Measurements from ENCODE around the gene SPDEF.

The SPDEF gene

DNA sequence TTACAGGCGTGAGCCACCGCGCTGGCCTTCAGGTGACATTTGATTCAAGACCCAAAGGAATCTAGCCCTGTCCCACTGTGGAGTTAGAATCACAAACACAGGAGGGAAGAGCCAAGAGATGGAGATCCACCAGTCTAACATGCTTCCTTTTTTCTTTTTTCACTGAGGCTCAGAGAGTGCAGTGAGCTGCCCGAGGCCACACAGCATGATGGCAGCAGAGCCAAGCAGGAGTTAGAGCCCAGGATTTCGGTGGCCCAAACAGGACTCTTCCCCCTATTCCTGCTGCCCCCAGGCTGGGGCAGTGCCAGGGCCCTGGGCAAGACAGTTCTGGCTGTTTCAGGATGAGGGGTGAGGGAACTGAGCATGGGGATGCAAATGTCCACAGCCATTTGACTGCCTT is 8.1 kb upstream of the SPDEF start:
- no peak for DNase-seq (ENCODE audit: extremely low read depth in 1 of 2, low read depth in 1 of 2)

DNA sequence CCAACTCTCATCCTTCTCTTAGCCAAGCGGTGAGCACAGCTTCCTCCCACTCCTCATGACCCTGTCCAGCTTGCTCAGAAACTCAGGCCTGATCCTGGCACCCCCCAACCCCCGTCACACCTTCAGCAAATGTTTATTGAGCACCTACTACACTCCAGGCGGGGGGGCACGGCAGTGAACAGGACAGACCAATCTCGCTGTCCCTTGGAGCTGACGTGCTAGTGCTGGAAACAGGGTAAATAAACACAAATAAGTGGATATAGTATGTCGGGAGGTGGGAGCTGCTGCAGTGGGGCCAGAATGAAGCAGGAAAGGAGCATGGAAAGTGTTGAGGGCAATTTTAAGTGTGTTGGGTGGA is 7.4 kb upstream of the SPDEF start:
- DNase-seq (ENCODE audit: extremely low read depth in 1 of 2, low read depth in 1 of 2): no peak

DNA sequence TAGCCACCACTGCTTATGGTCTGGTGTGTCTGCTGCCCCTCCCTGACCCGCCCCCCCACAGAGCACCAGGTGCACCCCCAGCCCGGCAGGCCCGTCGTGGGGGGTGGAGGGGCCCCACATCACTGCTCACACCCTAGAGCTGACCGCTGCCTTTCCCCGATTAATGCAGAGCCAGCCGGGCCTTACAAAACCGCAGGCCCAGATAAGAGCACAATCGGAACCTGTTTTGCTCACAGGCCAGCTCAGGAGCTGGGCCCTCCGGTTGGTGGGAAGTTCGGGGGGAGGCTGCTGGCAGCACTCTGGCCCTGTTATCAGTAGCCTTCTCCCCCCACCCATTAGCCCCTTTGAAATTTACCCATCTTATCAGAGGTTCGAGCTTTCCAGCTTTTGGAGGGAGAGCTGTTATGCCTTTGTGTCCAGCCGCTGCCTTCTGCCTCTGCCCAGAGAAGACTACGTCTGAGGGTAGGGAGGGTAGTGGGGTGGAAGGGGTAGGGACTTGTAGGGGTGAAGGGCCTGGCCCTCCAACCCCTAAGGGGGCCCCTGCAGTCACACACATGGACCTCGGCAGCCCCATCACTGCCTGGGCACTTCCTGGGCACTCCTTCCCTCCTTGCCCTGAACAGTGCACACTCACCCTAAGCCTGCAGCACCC is 6.9 kb upstream of the SPDEF start:
- no peak for DNase-seq (ENCODE audit: extremely low read depth in 1 of 2, low read depth in 1 of 2)

DNA sequence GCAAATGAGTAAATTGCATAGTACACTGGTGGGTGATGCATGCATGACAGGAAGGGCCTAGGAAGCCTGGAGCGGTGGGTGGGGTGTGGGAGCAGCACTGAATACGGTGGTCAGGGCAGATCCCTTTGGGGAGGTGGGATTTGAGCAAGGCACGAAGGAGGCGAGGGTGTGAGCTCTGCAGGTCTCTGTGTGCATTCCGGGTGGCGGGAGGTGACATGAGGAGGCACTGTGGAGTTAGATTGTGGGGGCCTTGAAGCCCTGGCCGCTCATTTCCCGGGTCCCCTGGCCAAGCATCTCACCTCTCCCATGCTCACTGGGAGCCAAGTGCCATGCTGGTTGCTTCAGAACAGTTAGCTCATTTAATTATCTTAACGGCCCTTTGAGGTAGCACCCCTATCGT is 6.2 kb upstream of the SPDEF start:
- no peak for DNase-seq (ENCODE audit: extremely low read depth in 1 of 2, low read depth in 1 of 2)

DNA sequence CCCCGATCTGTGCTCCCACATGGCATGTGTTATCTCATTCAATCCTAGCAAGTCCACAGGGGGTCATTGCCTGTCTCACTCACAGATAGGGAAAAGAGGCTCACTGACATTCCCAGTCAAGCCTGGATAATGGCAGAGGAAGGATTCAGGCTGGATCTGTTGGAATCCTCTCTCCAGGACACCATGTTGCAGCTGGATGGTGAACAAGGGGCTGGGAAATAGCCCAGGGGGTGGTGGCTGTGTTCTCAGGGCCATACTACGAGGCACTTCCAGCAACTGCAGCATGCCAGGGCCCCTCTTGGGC is 5.0 kb upstream of the SPDEF start:
- DNase-seq (ENCODE audit: extremely low read depth in 1 of 2, low read depth in 1 of 2): no peak

DNA sequence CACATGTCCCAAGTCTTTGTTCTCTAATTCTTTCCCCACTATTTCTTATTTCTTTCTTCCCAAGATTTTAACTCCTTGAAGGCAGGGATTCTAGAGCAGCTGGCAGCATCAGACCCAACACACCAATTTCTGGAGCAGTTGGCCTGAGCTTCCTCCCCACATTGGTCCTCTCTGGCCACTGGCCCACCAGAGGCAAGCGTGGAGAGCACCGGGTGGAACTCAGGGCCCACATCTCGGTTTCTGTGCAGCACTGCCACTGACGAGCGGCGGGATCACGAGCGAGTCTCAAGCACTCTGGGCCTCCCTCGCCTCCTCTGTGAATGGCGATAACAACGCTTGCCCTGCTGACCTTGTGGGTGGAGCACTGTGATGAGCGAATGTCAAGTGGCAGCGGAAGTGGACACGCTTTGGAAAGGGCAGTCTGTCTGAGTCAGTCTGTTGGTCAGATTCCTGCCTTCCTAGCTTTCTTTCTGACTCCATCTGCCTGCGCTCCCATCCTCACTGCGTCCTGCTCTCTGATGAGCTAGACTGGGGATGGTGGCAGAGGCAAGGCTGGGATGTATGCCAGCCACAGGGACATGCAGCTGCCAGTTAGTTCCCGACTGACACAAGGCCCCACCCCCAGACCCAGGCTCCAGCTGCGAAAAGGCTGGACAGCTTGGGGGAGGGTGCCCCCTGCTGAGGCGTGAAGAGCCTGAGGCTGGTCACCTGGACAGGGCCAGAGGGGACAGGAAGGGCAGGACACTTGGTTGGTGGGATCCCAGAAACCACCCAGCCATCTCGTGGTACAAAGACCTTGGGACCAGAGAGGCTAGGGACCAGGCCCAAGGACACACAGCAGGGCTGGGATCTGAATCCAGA is 4.5 kb upstream of the SPDEF start:
- DNase-seq (ENCODE audit: extremely low read depth in 1 of 2, low read depth in 1 of 2): no peak

DNA sequence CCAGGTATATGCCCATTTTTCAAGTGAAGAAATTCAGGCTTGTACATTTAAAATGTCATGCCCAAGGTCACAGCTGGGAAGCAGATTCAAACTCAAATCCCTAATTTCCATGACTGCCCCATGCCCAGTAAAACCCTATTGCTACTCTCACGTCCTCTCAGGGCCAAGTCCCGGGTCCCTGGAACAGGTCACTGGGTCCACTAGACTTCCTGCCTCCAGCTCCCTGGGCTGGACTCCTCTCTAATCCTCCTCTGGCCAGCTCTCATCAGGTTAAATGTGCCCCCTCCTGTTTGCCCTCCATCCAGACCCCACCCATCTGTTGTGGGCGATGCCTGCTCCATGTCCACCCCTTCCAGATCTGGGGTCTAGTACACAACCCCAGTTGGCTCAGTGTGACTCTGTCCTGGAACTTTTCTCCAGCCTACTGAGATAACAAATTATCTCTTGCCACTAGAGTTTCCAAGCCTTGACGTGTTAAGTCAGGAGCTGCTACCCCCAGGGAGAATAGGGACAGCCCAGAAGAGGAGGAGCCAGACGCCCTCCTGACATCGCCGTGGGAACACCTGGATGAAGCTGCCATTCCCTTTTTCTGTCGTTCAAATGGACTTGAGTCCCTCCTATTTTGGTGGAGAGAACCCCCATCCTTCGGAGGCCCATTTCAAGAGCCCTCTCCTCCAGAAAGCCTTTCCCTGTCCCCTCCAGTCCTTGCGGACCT is 3.7 kb upstream of the SPDEF start:
- no peak for DNase-seq (ENCODE audit: extremely low read depth in 1 of 2, low read depth in 1 of 2)

DNA sequence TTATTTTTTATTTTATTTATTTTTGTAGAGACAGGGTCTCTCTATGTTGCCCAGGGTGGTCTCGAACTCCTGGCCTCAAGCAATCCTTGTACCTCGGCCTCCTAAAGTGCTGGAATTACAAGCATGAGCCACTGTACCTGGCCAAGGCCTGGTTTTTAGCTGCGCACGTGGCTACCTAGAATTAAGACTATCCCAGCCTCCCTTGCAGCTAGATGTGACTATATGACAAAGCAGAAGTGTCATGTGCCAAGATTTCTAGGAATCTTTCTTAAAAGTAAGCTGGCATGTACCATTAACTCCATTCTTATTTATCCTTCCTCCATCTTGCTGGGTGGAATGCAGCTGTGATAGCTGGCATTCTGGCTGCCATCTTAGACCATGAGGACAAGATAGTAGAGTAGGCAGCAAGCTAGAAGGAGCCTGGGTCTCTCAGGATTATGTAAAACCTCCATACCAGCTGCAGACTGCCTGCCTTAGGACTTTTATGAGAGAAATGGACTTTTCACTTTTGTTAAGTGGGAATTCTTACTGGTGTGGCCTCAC is 2.1 kb upstream of the SPDEF start:
- DNase-seq (ENCODE audit: extremely low read depth in 1 of 2, low read depth in 1 of 2): no peak

DNA sequence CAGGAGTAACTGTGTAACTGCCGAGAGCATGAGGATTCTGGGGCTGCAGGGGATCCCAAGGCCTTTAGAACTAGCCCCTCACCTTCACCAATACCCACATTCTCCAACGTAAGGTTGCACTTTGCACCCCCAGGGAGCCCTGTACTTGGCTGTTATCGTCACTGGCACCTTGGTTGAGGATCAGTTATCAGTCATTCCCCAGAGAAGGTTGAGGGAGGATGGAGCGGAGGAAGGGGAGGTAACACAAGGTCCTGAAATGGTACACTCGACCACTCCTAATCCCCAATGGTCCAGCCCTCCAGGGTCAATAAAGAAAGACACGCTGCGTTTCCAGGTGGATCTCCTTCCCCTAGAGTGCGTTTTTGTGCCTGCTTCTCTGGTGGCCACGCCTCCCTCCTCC is 1.1 kb upstream of the SPDEF start:
- DNase-seq (ENCODE audit: extremely low read depth in 1 of 2, low read depth in 1 of 2): no peak

DNA sequence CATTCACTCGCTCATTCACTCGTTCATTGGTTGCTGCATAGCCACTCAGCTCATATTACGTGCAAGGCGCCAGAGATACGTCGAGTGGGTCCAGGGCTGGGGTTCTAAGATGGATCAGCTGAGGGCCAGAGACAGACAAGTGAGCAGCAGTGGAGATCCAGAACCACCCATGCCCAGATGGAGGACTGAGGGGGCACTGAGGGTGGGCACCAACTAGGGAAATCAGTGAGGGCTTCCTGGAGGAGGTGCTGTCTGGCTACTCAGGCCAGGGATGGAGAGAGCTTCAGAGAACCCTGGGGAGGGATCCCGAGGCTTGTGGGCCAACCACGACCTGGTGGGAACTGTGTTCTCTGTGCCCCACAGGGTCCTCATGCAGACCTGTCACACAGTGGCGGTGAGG is 364 bp upstream of the SPDEF start:
- no peak for DNase-seq (ENCODE audit: extremely low read depth in 1 of 2, low read depth in 1 of 2)

DNA sequence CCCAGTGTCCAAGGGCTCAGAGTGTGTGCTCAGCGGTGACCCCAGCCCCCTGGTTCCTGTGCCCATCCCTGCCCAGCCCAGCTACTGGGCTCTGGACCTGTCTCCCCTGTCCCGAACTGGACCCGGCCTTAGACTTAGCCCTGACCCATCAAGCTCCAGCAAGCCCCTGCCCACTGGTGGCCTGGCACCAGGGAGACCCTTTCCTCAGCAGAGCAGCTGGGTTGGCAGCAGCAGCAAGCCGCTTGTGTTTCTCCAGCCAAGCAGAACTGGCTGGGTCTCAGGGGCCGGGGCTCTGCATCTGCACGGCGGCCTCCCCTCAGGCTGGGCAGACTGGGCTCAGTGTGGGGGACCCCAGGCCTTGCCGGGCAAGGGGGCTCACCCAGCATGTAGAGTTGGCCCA is 801 bp downstream of the SPDEF start:
- DNase-seq (ENCODE audit: extremely low read depth in 1 of 2, low read depth in 1 of 2): no peak

DNA sequence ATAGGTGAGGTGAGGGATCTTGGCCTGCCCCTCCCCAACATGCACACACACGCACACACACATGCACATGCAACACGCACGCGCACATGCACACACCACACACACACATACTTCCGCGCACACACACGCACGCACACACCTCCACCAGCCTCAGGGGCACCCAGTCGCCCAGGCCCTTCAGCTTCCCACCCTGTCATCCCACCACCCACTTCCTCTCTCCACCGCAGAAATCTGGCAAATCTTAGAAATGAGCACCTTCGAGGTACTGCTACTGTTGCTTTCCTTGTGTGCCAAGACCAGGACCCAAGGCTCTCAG is 1.2 kb downstream of the SPDEF start:
- DNase-seq (ENCODE audit: extremely low read depth in 1 of 2, low read depth in 1 of 2): no peak

DNA sequence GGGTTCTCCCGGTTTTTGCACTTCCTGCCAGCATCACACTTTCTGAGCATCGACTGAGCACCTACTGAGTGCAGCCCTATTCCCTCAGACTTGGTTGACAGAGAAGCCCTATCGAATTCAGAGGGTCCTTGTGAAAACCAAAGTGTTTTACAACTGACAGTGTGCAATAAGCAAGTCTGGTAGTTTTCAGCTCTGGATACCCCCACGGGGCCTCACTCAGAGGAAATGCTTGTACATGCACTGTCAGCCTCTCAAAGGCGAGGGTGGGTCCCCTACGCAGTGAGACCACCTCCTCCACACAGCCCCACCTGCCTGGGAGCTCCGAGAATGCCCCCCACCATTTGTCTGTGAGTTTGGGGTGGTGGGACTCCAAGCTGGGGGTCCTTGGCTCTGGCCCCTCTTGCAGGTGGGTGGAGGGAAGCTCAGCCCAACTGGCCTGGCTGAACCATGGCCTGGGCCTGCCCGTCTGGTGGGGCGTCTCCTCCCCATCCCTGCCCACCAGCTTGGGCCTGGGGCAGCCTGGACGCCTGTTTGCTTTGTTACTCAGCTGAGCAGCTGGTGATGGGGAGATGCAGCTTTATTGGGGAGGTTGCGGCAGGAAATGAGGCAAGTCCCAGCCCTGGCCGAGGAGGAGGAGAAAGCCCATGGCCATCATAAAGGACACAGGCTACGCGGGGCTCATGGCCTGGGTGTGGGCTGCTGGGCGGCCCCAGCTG is 1.7 kb downstream of the SPDEF start:
- no peak for DNase-seq (ENCODE audit: extremely low read depth in 1 of 2, low read depth in 1 of 2)

DNA sequence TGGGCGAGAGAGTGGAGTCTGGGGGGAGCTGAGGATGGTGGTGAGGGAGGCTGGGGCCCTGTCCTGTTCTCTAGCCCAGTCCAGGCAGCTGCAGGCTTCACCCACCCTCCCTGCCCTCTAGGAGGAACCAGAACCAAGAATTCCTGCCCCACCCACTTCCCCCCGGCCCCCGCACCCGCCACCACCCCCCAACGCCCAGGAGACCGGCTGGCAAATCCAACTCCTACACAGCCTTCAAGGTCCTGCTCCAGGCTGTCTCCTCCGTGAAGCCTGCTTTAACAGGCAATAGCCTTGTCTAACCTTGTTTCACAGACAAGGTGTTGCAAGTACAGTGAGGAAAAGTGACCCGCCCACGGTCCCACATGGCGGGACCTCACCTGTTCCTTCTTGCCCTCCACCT is 2.4 kb downstream of the SPDEF start:
- DNase-seq (ENCODE audit: extremely low read depth in 1 of 2, low read depth in 1 of 2): no peak

DNA sequence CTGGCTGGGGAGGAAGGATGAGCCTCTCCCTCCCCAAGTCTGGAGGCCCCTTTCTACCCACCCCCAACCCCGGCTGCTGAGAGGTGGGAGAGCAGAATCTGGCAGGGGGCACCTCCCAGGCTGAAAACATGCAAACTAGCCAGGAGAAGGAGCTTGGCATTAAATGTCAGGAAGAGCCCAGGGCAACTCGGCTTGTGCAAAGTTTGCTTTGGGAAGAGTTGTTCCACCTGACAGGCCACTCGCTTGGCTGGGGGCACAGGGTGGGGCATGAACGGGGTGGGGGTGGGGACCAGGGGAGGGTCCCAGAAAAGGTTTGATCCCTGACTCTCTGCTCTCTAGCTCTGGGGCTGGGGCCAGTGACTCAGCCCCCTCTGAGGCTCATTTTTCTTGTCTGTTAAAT is 3.0 kb downstream of the SPDEF start:
- DNase-seq (ENCODE audit: extremely low read depth in 1 of 2, low read depth in 1 of 2): no peak

DNA sequence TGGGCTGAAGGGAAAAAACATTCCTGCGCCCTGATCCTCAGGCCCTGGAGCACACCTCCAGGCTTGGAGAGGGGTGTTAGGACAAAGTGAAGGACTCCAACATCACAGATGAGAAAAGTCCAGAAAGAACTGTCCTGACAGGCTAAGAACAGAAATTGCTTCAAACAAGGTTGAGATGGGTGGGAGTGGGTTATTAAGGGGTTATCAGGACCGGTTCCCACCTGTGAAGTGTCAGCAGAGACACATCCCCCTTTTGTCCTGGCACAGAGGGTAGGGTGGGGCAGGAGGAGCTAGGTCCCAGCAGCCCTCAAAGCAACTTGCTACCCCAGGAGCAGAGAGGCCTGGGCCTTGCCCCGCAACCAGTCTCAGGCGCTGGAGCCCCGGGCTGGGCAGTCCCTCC is 3.5 kb downstream of the SPDEF start:
- no peak for DNase-seq (ENCODE audit: extremely low read depth in 1 of 2, low read depth in 1 of 2)

DNA sequence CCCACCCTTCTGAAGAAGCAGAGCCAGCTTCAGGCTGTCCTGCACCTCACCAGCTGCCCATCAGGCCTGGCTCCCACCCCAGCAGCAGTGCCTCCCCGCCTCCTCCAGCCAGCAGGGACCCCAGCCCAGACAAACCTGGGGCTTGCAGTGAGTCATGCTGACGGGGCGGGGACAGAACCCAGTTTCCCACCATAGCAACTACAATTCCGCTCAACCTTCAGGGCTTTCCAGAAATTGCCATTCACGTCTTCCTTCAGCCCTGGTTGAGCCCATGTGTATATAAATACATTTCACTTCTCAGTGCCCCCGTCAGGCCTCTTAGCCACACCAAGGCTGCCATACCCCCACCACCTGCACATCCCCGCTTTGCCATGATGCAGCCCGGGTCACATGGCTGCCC is 4.4 kb downstream of the SPDEF start:
- no peak for DNase-seq (ENCODE audit: extremely low read depth in 1 of 2, low read depth in 1 of 2)

DNA sequence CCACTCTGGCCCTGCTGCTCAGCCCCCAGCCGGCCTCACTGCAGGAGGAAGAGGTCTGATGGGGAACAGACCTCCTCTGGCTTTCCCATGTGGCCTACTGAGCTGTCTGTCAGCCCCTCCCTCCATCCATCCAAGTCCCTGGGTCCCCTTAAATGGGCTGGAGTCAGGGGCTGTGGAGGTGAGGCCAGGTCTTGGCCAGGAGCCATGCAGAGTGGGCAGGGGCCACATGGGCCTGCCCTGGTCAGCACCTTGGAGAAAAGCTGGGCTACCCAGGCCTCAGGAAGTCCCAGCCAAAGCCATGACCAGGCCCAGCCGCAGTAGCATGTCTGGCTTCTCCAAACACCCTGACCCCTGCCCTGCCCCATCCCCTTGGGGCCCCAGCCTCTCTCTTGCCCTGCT is 6.3 kb downstream of the SPDEF start:
- no peak for DNase-seq (ENCODE audit: extremely low read depth in 1 of 2, low read depth in 1 of 2)

DNA sequence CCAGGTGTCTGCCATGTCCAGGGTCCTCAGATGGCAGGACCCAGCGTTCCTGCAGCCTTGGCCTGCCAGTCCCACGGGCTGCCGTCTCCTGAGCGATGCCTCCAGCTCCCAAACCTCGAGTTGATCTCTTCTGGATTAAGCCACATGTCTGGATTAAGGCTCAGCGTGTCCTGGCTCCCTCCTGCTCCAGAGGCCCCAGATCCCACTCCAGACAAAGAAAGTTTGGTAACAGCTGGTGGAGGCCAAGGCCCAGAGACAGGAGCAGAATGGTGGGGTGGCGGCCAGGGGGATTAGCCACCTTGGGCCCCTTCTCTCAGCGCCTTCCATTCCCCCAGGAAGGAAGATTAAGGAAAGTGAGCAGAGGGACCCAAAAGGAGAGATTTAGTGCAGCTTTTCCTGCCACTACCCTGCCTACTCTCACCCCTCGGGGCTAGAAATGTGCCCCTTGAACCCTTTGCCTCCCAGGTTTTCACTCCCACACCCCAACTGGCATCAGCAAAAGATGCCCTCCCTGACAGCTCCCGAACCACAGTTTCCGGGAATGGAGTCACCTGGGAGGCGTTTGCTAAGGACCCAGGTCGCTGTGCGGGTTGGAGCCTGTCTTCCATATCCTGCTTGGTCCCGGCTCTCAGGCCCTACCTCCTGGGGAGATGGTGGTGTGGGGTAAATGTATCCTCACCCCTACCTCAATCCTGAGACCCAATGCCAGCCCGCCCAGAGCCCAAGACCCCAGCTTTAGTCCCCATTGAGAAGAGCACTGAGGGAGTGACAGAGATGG is 6.9 kb downstream of the SPDEF start:
- DNase-seq (ENCODE audit: extremely low read depth in 1 of 2, low read depth in 1 of 2): no peak

DNA sequence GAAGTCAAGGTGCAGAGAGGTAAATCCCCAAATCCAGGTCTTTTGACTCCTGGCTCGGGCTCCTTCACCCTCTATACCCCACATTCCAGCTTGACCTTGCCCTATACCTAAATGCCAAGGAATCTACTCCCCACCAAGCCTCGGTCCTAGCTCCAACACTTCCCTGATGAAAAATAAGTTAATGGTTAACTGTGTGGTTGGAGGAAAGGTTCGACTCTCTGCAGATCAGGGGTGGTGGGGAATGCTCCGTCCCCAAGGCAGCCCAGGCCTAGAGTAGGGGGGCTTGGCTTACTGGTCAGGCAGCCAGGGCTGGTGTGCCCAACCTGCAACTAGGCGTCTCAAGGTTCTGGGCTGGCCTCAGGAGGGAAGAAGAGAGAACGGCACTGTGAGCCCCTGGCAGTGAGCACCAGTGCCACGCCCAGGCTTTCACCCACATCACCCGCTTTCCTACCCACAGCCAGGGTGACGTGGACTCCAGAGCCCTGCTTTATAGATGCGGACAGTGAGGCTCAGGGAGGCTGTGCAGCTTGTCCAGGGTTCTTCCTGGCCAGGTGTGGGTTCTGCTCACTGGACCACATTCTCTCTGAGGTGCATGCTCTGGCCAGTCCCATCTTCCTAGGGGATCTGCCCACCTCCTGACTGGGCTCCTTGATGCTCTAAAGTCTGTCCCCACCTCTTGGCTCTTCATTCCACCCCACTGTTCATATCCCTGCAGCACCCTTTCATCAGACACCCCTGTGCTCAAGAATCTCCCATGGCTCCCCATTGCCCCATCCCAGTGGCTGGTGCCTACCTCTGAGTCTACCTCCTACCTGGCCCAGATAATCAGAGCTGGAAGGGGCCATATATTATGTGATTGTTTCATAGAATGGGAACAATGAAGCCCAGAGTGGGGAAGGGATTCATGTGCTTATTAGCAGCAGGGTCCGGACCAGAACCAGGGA is 8.2 kb downstream of the SPDEF start:
- DNase-seq (ENCODE audit: extremely low read depth in 1 of 2, low read depth in 1 of 2): no peak

All from stimulated activated CD8-positive, alpha-beta memory T cell treated with anti-CD3 and anti-CD28 coated beads, Interleukin-7, amount 100 ng/mL, for 48 hours (primary cell).